DMS 273 (cell line): ENCODE data around the gene RAP2B.
"Not testable (repeated sequence)": the region's sequence is repeated elsewhere in the genome, so short reads cannot be mapped to it uniquely, and the experiment has no call there.

ENCODE experiments used
- DNase-seq: peaks from one replicate; lab custom pipeline; 2025; ENCODE audit not compliant: unreplicated experiment; lab: John Stamatoyannopoulos, UW

RAP2B gene

GRCh38 chr3:153161714-153162512, at the start of gene RAP2B:
TSS of gene RAP2B (plus strand) at chr3:153162226. CDS start at chr3:153162694, 468 bp downstream.
- peak; percentile 98 for DNase-seq

GRCh38 chr3:153113541-153113940, 48.5 kb upstream of the RAP2B start:
- no peak for DNase-seq

- not testable (repeated sequence) for DNase-seq
Observed at GRCh38 chr3:153114270-153114669, 47.8 kb upstream of the RAP2B start.

- DNase-seq = no peak
Observed at GRCh38 chr3:153115326-153115725, 46.7 kb upstream of the RAP2B start.

GRCh38 chr3:153127788-153128187, 34.2 kb upstream of the RAP2B start:
- DNase-seq = no peak

- no peak for DNase-seq
Observed at GRCh38 chr3:153129426-153129825, 32.6 kb upstream of the RAP2B start.

- DNase-seq = no peak
Observed at GRCh38 chr3:153129866-153130265, 32.2 kb upstream of the RAP2B start.

GRCh38 chr3:153130312-153130977, 31.6 kb upstream of the RAP2B start:
- DNase-seq = no peak

GRCh38 chr3:153137626-153138025, 24.4 kb upstream of the RAP2B start:
- peak; percentile 20 for DNase-seq

- peak; percentile 48 for DNase-seq
Observed at GRCh38 chr3:153138276-153139210, 23.5 kb upstream of the RAP2B start.

GRCh38 chr3:153142961-153143360, 19.1 kb upstream of the RAP2B start:
- no peak for DNase-seq

GRCh38 chr3:153144071-153144470, 18.0 kb upstream of the RAP2B start:
- DNase-seq = no peak

- no peak for DNase-seq
Observed at GRCh38 chr3:153144779-153145178, 17.2 kb upstream of the RAP2B start.

- DNase-seq = no peak
Observed at GRCh38 chr3:153145454-153145853, 16.6 kb upstream of the RAP2B start.

GRCh38 chr3:153146191-153147053, 15.6 kb upstream of the RAP2B start:
- DNase-seq = no peak

GRCh38 chr3:153150991-153151390, 11.0 kb upstream of the RAP2B start:
- DNase-seq = no peak

GRCh38 chr3:153155786-153156185, 6.2 kb upstream of the RAP2B start:
- not testable (repeated sequence) for DNase-seq

GRCh38 chr3:153158189-153158588, 3.8 kb upstream of the RAP2B start:
- DNase-seq = no peak

GRCh38 chr3:153158961-153159735, 2.9 kb upstream of the RAP2B start:
- DNase-seq = no peak
